GM19463 (cell line): ENCODE measurements around the gene HSPA5.
A peak's percentile ranks its signal among the peaks of the same experiment; 100 is the strongest.
"Not testable (repeated sequence)": the region's sequence is repeated elsewhere in the genome, so short reads cannot be mapped to it uniquely, and the experiment has no call there.

Experiments used
- ATAC-seq: cut with Tn5 transposase; IDR thresholded peaks from one replicate; pipeline ENCODE4 v1.9.1; 2021; ENCODE audit warnings: mild to moderate bottlenecking, moderate library complexity; ENCODE audit not compliant: unreplicated experiment

HSPA5 gene

GRCh38 chr9:125241000-125241862 lies at the start of gene HSPA5:
Gene HSPA5, minus strand, starts transcription at chr9:125241343. Its CDS starts 217 bp downstream, at chr9:125241126.
- ATAC-seq, result peak; percentile 90

- not testable (repeated sequence) for ATAC-seq
These were observed 45.8 kb upstream of the HSPA5 start for GRCh38 chr9:125286935-125287433.

GRCh38 chr9:125284855-125285254 lies 43.7 kb upstream of the HSPA5 start:
- no peak for ATAC-seq

GRCh38 chr9:125280945-125281344 lies 39.8 kb upstream of the HSPA5 start:
- no peak for ATAC-seq

GRCh38 chr9:125277411-125277810 lies 36.3 kb upstream of the HSPA5 start:
- ATAC-seq, result no peak

- no peak for ATAC-seq
These were observed 35.6 kb upstream of the HSPA5 start for GRCh38 chr9:125276771-125277170.

GRCh38 chr9:125272697-125273096 lies 31.6 kb upstream of the HSPA5 start:
- ATAC-seq, result no peak

- no peak for ATAC-seq
These were observed 29.9 kb upstream of the HSPA5 start for GRCh38 chr9:125271081-125271480.

- no peak for ATAC-seq
These were observed 27.9 kb upstream of the HSPA5 start for GRCh38 chr9:125269014-125269397.

- ATAC-seq, result no peak
These were observed 27.4 kb upstream of the HSPA5 start for GRCh38 chr9:125268394-125269013.

GRCh38 chr9:125264068-125264467 lies 22.9 kb upstream of the HSPA5 start:
- ATAC-seq, result not testable (repeated sequence)

GRCh38 chr9:125262294-125262991 lies 21.3 kb upstream of the HSPA5 start:
- no peak for ATAC-seq

- ATAC-seq, result peak; percentile 96
These were observed 20.6 kb upstream of the HSPA5 start, which contains the start of gene GAPVD1 for GRCh38 chr9:125261501-125262293. Gene GAPVD1, plus strand, starts transcription at chr9:125261826. Its CDS starts 37,096 bp downstream, at chr9:125298922.

- ATAC-seq, result no peak
These were observed 19.4 kb upstream of the HSPA5 start for GRCh38 chr9:125260561-125260960.

GRCh38 chr9:125258832-125259534 lies 17.8 kb upstream of the HSPA5 start:
- no peak for ATAC-seq

GRCh38 chr9:125258160-125258785 lies 17.1 kb upstream of the HSPA5 start:
- no peak for ATAC-seq

GRCh38 chr9:125255781-125256391 lies 14.7 kb upstream of the HSPA5 start:
- ATAC-seq, result no peak

- ATAC-seq, result no peak
These were observed 13.1 kb upstream of the HSPA5 start for GRCh38 chr9:125254231-125254630.

GRCh38 chr9:125246261-125246667 lies 5.1 kb upstream of the HSPA5 start:
- no peak for ATAC-seq
